Gastrocnemius medialis (tissue), 4 donors: ENCODE measurements around the gene GALNTL6. TPM values are rescaled to one million over a fixed set of nuclear protein-coding genes. Genes with fewer than 3 reads are reported as not detected.

Experiments used
- ATAC-seq, 2 donors: fragments of 150-250 bp; one replicate each; pipeline ENCODE4 v1.9.1; 2016
- DNase-seq, 2 donors: peaks; one replicate each; pipeline ENCODE4 v3.0.0-alpha.2; 2019
- H3K27ac ChIP-seq, 4 donors: fragments of 200-600 bp; sonication (generic); 1 replicate in 1 of 4; 2 replicates in 3 of 4; pipeline ENCODE4 v1.5.1; 2016 to 2018; ENCODE audit warnings: mild to moderate bottlenecking in 2 of 4, moderate library complexity in 1 of 4
- H3K27me3 ChIP-seq, 3 donors: fragments of 200-600 bp; sonication (generic) in 2 of 3; 1 replicate in 1 of 3; 2 replicates in 2 of 3; pipeline versions ENCODE4 v1.5.1 to v1.6.0; 2016 to 2019; ENCODE audit warnings: mild to moderate bottlenecking in 1 of 3, moderate library complexity in 1 of 3
- H3K36me3 ChIP-seq, 2 donors: fragments of 200-600 bp; sonication (generic) in 1 of 2; one replicate each; pipeline ENCODE4 v1.5.1; 2017 to 2018
- H3K4me1 ChIP-seq, 2 donors: fragments of 200-600 bp; sonication (generic) in 1 of 2; one replicate each; pipeline ENCODE4 v1.5.1; 2016 to 2017; ENCODE audit warnings: mild to moderate bottlenecking in 2 of 2
- H3K4me3 ChIP-seq, 4 donors: fragments of 200-600 bp; sonication (generic) in 3 of 4; 1 replicate in 1 of 4; 2 replicates in 3 of 4; pipeline ENCODE4 v1.5.1; 2016 to 2019; ENCODE audit warnings: mild to moderate bottlenecking in 2 of 4
- H3K9me3 ChIP-seq, 3 donors: fragments of 200-600 bp; sonication (generic) in 2 of 3; 1 replicate in 1 of 3; 2 replicates in 2 of 3; pipeline ENCODE4 v1.5.1; 2016 to 2019
- CTCF ChIP-seq, 5 experiments: fragments of 450-650 bp in 3 of 5; fragments of 200-600 bp in 2 of 5; sonication (generic) in 2 of 5; IDR thresholded peaks in 4 of 5; conservative IDR thresholded peaks in 1 of 5; 1 replicate in 4 of 5; 2 replicates in 1 of 5; pipeline ENCODE4 v1.5.1; 2016 to 2019; ENCODE audit warnings: antibody characterized with exemption in 5 of 5, mild to moderate bottlenecking in 3 of 5, moderate library complexity in 3 of 5
- POLR2A ChIP-seq, 2 donors: fragments of 450-650 bp; IDR thresholded peaks; one replicate each; pipeline ENCODE4 v1.6.1; 2017; ENCODE audit warnings: antibody characterized with exemption in 2 of 2, mild to moderate bottlenecking in 2 of 2, moderate library complexity in 2 of 2
- in situ Hi-C, 4 donors: fragments of 200-750 bp; cut with MboI; loops; one replicate each; pipeline versions ENCODE4 v1.15.0 to v1.8.0; 2017; ENCODE audit warnings: low sequenced_read_pairs in 4 of 4
- intact Hi-C: fragments of 100-400 bp; cut with DNase I; formaldehyde crosslinking; loops from one replicate; pipeline ENCODE4 v1.15.1; 2023; ENCODE audit warnings: low total_unique reads
- total RNA-seq, 4 donors: library from RNA; depleted of rRNA; stranded (reverse); fragments of >200 nt; gene quantifications; one replicate each; pipeline versions ENCODE4 v1.1.0 to v1.2.3, GENCODE V29; 2016

Gene GALNTL6
- total RNA-seq, 4 donors from 2014 or later: not detected

- in situ Hi-C loops: no loop called here
- ATAC-seq (no peak), DNase-seq (peak in 1 of 2 donors; percentile 11)
- Histone ChIP-seq H3K9me3 (no peaks in the 10 kb centered on the region), H3K27ac (no peak overlapping the region), H3K36me3 (no peaks in the 10 kb centered on the region), H3K27me3 (no peaks in the 10 kb centered on the region), H3K4me1 (peaks cover 0 to 6% of the 10 kb centered on the region in 2 donors), H3K4me3 (no peak overlapping the region)
- intact Hi-C loops: no loop called here
- TF ChIP-seq POLR2A (IDR thresholded peaks at IDR 0.05) (no peak), CTCF (IDR thresholded peaks at IDR 0.05 in 4 of 5, conservative IDR thresholded peaks at IDR 0.05 in 1 of 5) (no peak)
These were observed 36.5 kb downstream of the GALNTL6 start for GRCh38 chr4:171849686-171850222.

- no peak for TF ChIP-seq CTCF (IDR thresholded peaks at IDR 0.05 in 4 of 5, conservative IDR thresholded peaks at IDR 0.05 in 1 of 5)
- no peak for TF ChIP-seq POLR2A (IDR thresholded peaks at IDR 0.05)
- DNase-seq (no peak), ATAC-seq (no peak)
- no peak overlapping the region for H3K27ac ChIP-seq
- no peaks in the 10 kb centered on the region for H3K27me3 ChIP-seq
- H3K9me3 ChIP-seq: no peaks in the 10 kb centered on the region
- no peak overlapping the region for H3K4me3 ChIP-seq
- in situ Hi-C loops (no loop called here), intact Hi-C loops (no loop called here)
- peaks cover 0 to 6% of the 10 kb centered on the region in 2 donors for H3K4me1 ChIP-seq
- H3K36me3 ChIP-seq: no peaks in the 10 kb centered on the region
These were observed 38.1 kb downstream of the GALNTL6 start for GRCh38 chr4:171851295-171851694.

GRCh38 chr4:171857302-171858012 lies 44.3 kb downstream of the GALNTL6 start:
- DNase-seq: no peak
- H3K9me3 ChIP-seq: no peaks in the 10 kb centered on the region

GRCh38 chr4:171875291-171875690 lies 62.1 kb downstream of the GALNTL6 start:
- TF ChIP-seq POLR2A (IDR thresholded peaks at IDR 0.05) (no peak), CTCF (IDR thresholded peaks at IDR 0.05 in 4 of 5, conservative IDR thresholded peaks at IDR 0.05 in 1 of 5) (no peak)
- Histone ChIP-seq H3K27me3 (no peaks in the 10 kb centered on the region), H3K4me3 (no peak overlapping the region), H3K36me3 (no peaks in the 10 kb centered on the region), H3K4me1 (no peaks in the 10 kb centered on the region), H3K9me3 (no peaks in the 10 kb centered on the region), H3K27ac (no peak overlapping the region)
- no peak for DNase-seq
- no peak for ATAC-seq
- in situ Hi-C loops: no loop called here
- intact Hi-C loops: no loop called here

More at GRCh38 chr4:171857302-171858012, 44.3 kb downstream of the GALNTL6 start:
- no peaks in the 10 kb centered on the region for H3K27me3 ChIP-seq
- TF ChIP-seq POLR2A (IDR thresholded peaks at IDR 0.05) (no peak), CTCF (IDR thresholded peaks at IDR 0.05 in 4 of 5, conservative IDR thresholded peaks at IDR 0.05 in 1 of 5) (no peak)
- H3K27ac ChIP-seq: no peak overlapping the region
- no peaks in the 10 kb centered on the region for H3K36me3 ChIP-seq
- peak in 1 of 2 donors; percentile 33 for ATAC-seq
- no peak overlapping the region for H3K4me3 ChIP-seq
- in situ Hi-C loops (no loop called here), intact Hi-C loops (no loop called here)
- no peaks in the 10 kb centered on the region for H3K4me1 ChIP-seq
